ENCODE results near the gene CATSPERE. TPM values are rescaled to one million over a fixed set of nuclear protein-coding genes. Genes with fewer than 3 reads are reported as not detected.

CATSPERE gene
- total and polyA plus RNA-seq, 10 of the 15 experiments (the other 5 are each of a cell fraction or from before 2014, with no cell fraction given) = 0.04 to 0.24 (median 0.17) TPM; not detected in 3

DNA sequence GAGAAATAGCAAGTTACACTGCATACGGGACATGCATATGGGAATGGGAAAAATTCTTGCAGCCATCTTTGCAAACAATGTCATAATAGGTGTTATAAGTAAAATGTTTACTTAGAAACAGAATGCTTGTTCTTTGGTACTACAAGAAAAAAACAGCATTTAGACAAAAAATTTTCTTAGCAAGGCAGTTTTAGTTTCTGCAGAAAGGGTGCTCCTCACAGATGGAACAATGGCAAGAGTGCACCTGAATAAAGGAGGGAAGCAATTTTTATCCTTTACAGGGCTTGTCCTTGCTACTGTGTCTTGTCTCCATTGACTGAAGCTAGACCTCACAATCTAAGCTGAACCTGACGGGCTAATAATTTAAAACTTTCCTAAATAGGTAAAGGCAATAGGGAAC, 112.7 kb downstream of the CATSPERE start:
- POLR2A ChIA-PET = no interaction called here
- in situ Hi-C loops (cut with MboI) = no loop called here
- BruUV-seq (replicated peaks) = no TSS peak

More for the DNA sequence above, 112.7 kb downstream of the CATSPERE start:
- Histone ChIP-seq H3K4me1 (ENCODE audit: control insufficient read depth, insufficient read depth, low read length) (no peaks in the 10 kb centered on the region), H3K79me2 (ENCODE audit: control insufficient read depth, insufficient read depth, low read length) (no peaks in the 10 kb centered on the region), H3K9ac (ENCODE audit: control insufficient read depth, insufficient read depth, low read length) (no peak overlapping the region), H3K4me2 (ENCODE audit: control insufficient read depth, insufficient read depth) (no peak overlapping the region), H3K36me3 (ENCODE audit: control insufficient read depth in 2 of 2, insufficient read depth in 2 of 2, low read length in 1 of 2) (no peaks in the 10 kb centered on the region), H2AFZ (ENCODE audit: control insufficient read depth, low read depth, low read length) (no peak overlapping the region), H3K4me3 (no peak overlapping the region), H3K27ac (ENCODE audit: control insufficient read depth, insufficient read depth) (no peak overlapping the region), H4K20me1 (ENCODE audit: control insufficient read depth, insufficient read depth) (no peaks in the 10 kb centered on the region), H3K9me3 (replicated peaks; ENCODE audit: control insufficient read depth, insufficient read depth, low read length) (peaks cover 18% of the 10 kb centered on the region), H3K27me3 (replicated peaks in 1 of 2; ENCODE audit: control insufficient read depth in 2 of 2, insufficient read depth in 2 of 2, low read length in 1 of 2) (no peaks in the 10 kb centered on the region)
- ATAC-seq (no peak), FAIRE-seq (no peak), DNase-seq (ENCODE audit: low read depth, low spot score) (no peak)
- CTCF ChIA-PET = no interaction called here
- TF ChIP-seq CBX5 (IDR thresholded peaks at IDR 0.05; ENCODE audit: low read depth) (0 out of 2 replicates have a peak, but pooled peaks have one; percentile 75), NR2F1 (conservative IDR thresholded peaks at IDR 0.05) (no peak), POLR2AphosphoS5 (IDR thresholded peaks at IDR 0.05; ENCODE audit: low read length) (no peak), HDAC2 (IDR thresholded peaks at IDR 0.05) (no peak), GABPA (IDR thresholded peaks at IDR 0.05; ENCODE audit: low read depth) (no peak), POLR2A (IDR thresholded peaks at IDR 0.05; ENCODE audit: low read depth, low read length) (no peak)
- TF ChIP-seq, protein P1, sequence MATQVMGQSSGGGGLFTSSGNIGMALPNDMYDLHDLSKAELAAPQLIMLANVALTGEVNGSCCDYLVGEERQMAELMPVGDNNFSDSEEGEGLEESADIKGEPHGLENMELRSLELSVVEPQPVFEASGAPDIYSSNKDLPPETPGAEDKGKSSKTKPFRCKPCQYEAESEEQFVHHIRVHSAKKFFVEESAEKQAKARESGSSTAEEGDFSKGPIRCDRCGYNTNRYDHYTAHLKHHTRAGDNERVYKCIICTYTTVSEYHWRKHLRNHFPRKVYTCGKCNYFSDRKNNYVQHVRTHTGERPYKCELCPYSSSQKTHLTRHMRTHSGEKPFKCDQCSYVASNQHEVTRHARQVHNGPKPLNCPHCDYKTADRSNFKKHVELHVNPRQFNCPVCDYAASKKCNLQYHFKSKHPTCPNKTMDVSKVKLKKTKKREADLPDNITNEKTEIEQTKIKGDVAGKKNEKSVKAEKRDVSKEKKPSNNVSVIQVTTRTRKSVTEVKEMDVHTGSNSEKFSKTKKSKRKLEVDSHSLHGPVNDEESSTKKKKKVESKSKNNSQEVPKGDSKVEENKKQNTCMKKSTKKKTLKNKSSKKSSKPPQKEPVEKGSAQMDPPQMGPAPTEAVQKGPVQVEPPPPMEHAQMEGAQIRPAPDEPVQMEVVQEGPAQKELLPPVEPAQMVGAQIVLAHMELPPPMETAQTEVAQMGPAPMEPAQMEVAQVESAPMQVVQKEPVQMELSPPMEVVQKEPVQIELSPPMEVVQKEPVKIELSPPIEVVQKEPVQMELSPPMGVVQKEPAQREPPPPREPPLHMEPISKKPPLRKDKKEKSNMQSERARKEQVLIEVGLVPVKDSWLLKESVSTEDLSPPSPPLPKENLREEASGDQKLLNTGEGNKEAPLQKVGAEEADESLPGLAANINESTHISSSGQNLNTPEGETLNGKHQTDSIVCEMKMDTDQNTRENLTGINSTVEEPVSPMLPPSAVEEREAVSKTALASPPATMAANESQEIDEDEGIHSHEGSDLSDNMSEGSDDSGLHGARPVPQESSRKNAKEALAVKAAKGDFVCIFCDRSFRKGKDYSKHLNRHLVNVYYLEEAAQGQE (IDR thresholded peaks at IDR 0.05; ENCODE audit: low read depth, low read length) = no peak
- 50% methylated on average over 2 of the region's 2 CpGs for WGBS (ENCODE audit: insufficient coverage, insufficient replicate concordance, low lambda C conversion rate, missing lambda C conversion rate)
- RAD21 ChIA-PET (ENCODE audit: unreplicated experiment) = no interaction called here
- intact Hi-C loops (cut with micrococcal nuclease; ENCODE audit: unreplicated experiment) = no loop called here
- SMC1A ChIA-PET (ENCODE audit: uncharacterized antibody, unreplicated experiment) = no interaction called here

All from GM12878 (cell line).